ENCODE results near the gene TRIM44. TPM values are rescaled to one million over a fixed set of nuclear protein-coding genes. Genes with fewer than 3 reads are reported as not detected.

TRIM44 gene
- polyA plus RNA-seq (2013, experiment 1 of 2), result 31.4 TPM
- 31.8 TPM for polyA plus RNA-seq (2013, experiment 2 of 2)

- H3K9ac ChIP-seq (ENCODE audit: low read depth, low read length, poor library complexity), result peak within 1 kb of the TSS; percentile 95
- peaks cover 0 to 23% of the 10 kb centered on the region in 2 donors for H3K36me3 ChIP-seq (replicated peaks in 1 of 2; ENCODE audit: control insufficient read depth in 2 of 2, insufficient read depth in 2 of 2, low read length in 2 of 2)
- peak within 1 kb of the TSS; percentile 74 for H4K91ac ChIP-seq (ENCODE audit: low read depth, low read length, poor library complexity)
- peak within 1 kb of the TSS; percentile 56 to 83 for H3K4me3 ChIP-seq (ENCODE audit: low read length in 2 of 2)
- peak within 1 kb of the TSS; percentile 99 for H3K4ac ChIP-seq (ENCODE audit: low read length)
- H4K8ac ChIP-seq (ENCODE audit: low read depth, low read length), result peak within 1 kb of the TSS; percentile 87
- peak within 1 kb of the TSS; percentile 74 for H2BK120ac ChIP-seq (ENCODE audit: low read depth, low read length)
- H3K27me3 ChIP-seq (ENCODE audit: control insufficient read depth in 3 of 3, insufficient read depth in 3 of 3, low read depth in 1 of 3, low read length in 3 of 3), result peaks cover 0 to 4% (median 0%) of the 10 kb centered on the region in 3 experiments
- WGBS, 2 donors (ENCODE audit: extremely low coverage in 2 of 2, insufficient read length in 2 of 2, insufficient replicate concordance in 1 of 2), result no CpG with 5 or more reads among the region's 82 CpGs
- peak within 1 kb of the TSS; percentile 85 for H2AFZ ChIP-seq (ENCODE audit: low read length)
- H3K9me3 ChIP-seq (replicated peaks in 1 of 2; ENCODE audit: control insufficient read depth in 2 of 2, insufficient read depth in 1 of 2, low read depth in 1 of 2, low read length in 2 of 2), result peaks cover 12 to 42% of the 10 kb centered on the region in 2 donors
- H3K23ac ChIP-seq (ENCODE audit: low read depth, low read length, poor library complexity), result peak within 1 kb of the TSS; percentile 99
- H2BK12ac ChIP-seq (ENCODE audit: low read length), result peak within 1 kb of the TSS; percentile 81
- H2BK15ac ChIP-seq (ENCODE audit: low read length), result peak within 1 kb of the TSS; percentile 97
- H3K4me1 ChIP-seq (ENCODE audit: control insufficient read depth in 2 of 2, insufficient read depth in 1 of 2, low read depth in 1 of 2, low read length in 2 of 2), result peaks cover 2 to 8% of the 10 kb centered on the region in 2 donors
- peak within 1 kb of the TSS; percentile 75 for H3K4me2 ChIP-seq (ENCODE audit: insufficient read depth, low read length, poor library complexity, severe bottlenecking)
- peak within 1 kb of the TSS; percentile 87 for H2BK5ac ChIP-seq (ENCODE audit: low read length)
- peak within 1 kb of the TSS; percentile 97 for H3K14ac ChIP-seq (ENCODE audit: low read length)
- peak within 1 kb of the TSS; percentile 98 for H2AK5ac ChIP-seq (ENCODE audit: low read depth, low read length)
- peaks cover 6% of the 10 kb centered on the region for H3K79me1 ChIP-seq (ENCODE audit: low read depth, low read length)
- DNase-seq (ENCODE audit: low spot score), result peak; percentile 54
- peak within 1 kb of the TSS; percentile 99 for H3K18ac ChIP-seq (ENCODE audit: low read length)
- peak within 1 kb of the TSS; percentile 54 for H3K27ac ChIP-seq (replicated peaks; ENCODE audit: low read length)
These were observed at the start of gene TRIM44 for GRCh38 chr11:35662649-35663407. Gene TRIM44 (plus strand): TSS chr11:35662775. CDS start chr11:35663112, 337 bp downstream.

GRCh38 chr11:35614939-35615569 is 47.5 kb upstream of the TRIM44 start:
- Histone ChIP-seq H3K9me3 (replicated peaks in 1 of 2; ENCODE audit: control insufficient read depth in 2 of 2, insufficient read depth in 1 of 2, low read depth in 1 of 2, low read length in 2 of 2) (no peaks in the 10 kb centered on the region), H3K18ac (ENCODE audit: low read length) (no peak overlapping the region), H3K23ac (ENCODE audit: low read depth, low read length, poor library complexity) (no peak overlapping the region), H2BK15ac (ENCODE audit: low read length) (no peak overlapping the region), H3K27me3 (ENCODE audit: control insufficient read depth in 3 of 3, insufficient read depth in 3 of 3, low read depth in 1 of 3, low read length in 3 of 3) (peaks cover 0 to 5% (median 0%) of the 10 kb centered on the region in 3 experiments), H4K91ac (ENCODE audit: low read depth, low read length, poor library complexity) (no peak overlapping the region), H3K4me3 (ENCODE audit: low read length in 2 of 2) (no peak overlapping the region), H3K79me1 (ENCODE audit: low read depth, low read length) (peaks cover 5% of the 10 kb centered on the region), H3K14ac (ENCODE audit: low read length) (no peak overlapping the region), H2BK5ac (ENCODE audit: low read length) (no peak overlapping the region), H2BK12ac (ENCODE audit: low read length) (no peak overlapping the region), H3K4ac (ENCODE audit: low read length) (no peak overlapping the region), H3K9ac (ENCODE audit: low read depth, low read length, poor library complexity) (no peak overlapping the region), H2BK120ac (ENCODE audit: low read depth, low read length) (no peak overlapping the region), H2AK5ac (ENCODE audit: low read depth, low read length) (no peak overlapping the region), H4K8ac (ENCODE audit: low read depth, low read length) (no peak overlapping the region), H3K36me3 (replicated peaks in 1 of 2; ENCODE audit: control insufficient read depth in 2 of 2, insufficient read depth in 2 of 2, low read length in 2 of 2) (no peaks in the 10 kb centered on the region), H3K4me1 (ENCODE audit: control insufficient read depth in 2 of 2, insufficient read depth in 1 of 2, low read depth in 1 of 2, low read length in 2 of 2) (peaks cover 4 to 7% of the 10 kb centered on the region in 2 donors), H3K27ac (replicated peaks; ENCODE audit: low read length) (no peak overlapping the region), H2AFZ (ENCODE audit: low read length) (no peak overlapping the region), H3K4me2 (ENCODE audit: insufficient read depth, low read length, poor library complexity, severe bottlenecking) (no peak overlapping the region)
- no peak for DNase-seq (ENCODE audit: low spot score)
- no CpG with 5 or more reads among the region's 1 CpG for WGBS, 2 donors (ENCODE audit: extremely low coverage in 2 of 2, insufficient read length in 2 of 2, insufficient replicate concordance in 1 of 2)

- no peak overlapping the region for H2AFZ ChIP-seq (ENCODE audit: low read length)
- no peak overlapping the region for H3K27ac ChIP-seq (replicated peaks; ENCODE audit: low read length)
- no peak overlapping the region for H3K14ac ChIP-seq (ENCODE audit: low read length)
- no CpG with 5 or more reads among the region's 8 CpGs for WGBS, 2 donors (ENCODE audit: extremely low coverage in 2 of 2, insufficient read length in 2 of 2, insufficient replicate concordance in 1 of 2)
- H2BK120ac ChIP-seq (ENCODE audit: low read depth, low read length), result no peak overlapping the region
- DNase-seq (ENCODE audit: low spot score), result peak; percentile 39
- H3K4me2 ChIP-seq (ENCODE audit: insufficient read depth, low read length, poor library complexity, severe bottlenecking), result no peak overlapping the region
- H3K18ac ChIP-seq (ENCODE audit: low read length), result no peak overlapping the region
- no peak overlapping the region for H4K91ac ChIP-seq (ENCODE audit: low read depth, low read length, poor library complexity)
- no peaks in the 10 kb centered on the region for H3K27me3 ChIP-seq (ENCODE audit: control insufficient read depth in 3 of 3, insufficient read depth in 3 of 3, low read depth in 1 of 3, low read length in 3 of 3)
- H2BK5ac ChIP-seq (ENCODE audit: low read length), result no peak overlapping the region
- H3K23ac ChIP-seq (ENCODE audit: low read depth, low read length, poor library complexity), result no peak overlapping the region
- no peak overlapping the region for H2BK15ac ChIP-seq (ENCODE audit: low read length)
- H2AK5ac ChIP-seq (ENCODE audit: low read depth, low read length), result no peak overlapping the region
- no peak overlapping the region for H3K4me3 ChIP-seq (ENCODE audit: low read length in 2 of 2)
- H3K36me3 ChIP-seq (replicated peaks in 1 of 2; ENCODE audit: control insufficient read depth in 2 of 2, insufficient read depth in 2 of 2, low read length in 2 of 2), result peaks cover 0 to 2% of the 10 kb centered on the region in 2 donors
- no peak overlapping the region for H3K4ac ChIP-seq (ENCODE audit: low read length)
- H3K4me1 ChIP-seq (ENCODE audit: control insufficient read depth in 2 of 2, insufficient read depth in 1 of 2, low read depth in 1 of 2, low read length in 2 of 2), result peaks cover 7 to 10% of the 10 kb centered on the region in 2 donors
- no peak overlapping the region for H3K9ac ChIP-seq (ENCODE audit: low read depth, low read length, poor library complexity)
- H2BK12ac ChIP-seq (ENCODE audit: low read length), result no peak overlapping the region
- H3K79me1 ChIP-seq (ENCODE audit: low read depth, low read length), result peaks cover 5% of the 10 kb centered on the region
- H4K8ac ChIP-seq (ENCODE audit: low read depth, low read length), result no peak overlapping the region
- no peaks in the 10 kb centered on the region for H3K9me3 ChIP-seq (replicated peaks in 1 of 2; ENCODE audit: control insufficient read depth in 2 of 2, insufficient read depth in 1 of 2, low read depth in 1 of 2, low read length in 2 of 2)
These were observed 46.4 kb upstream of the TRIM44 start for GRCh38 chr11:35615921-35616900.
